ENCODE measurements around the gene CCL5. TPM values are rescaled to one million over a fixed set of nuclear protein-coding genes. Genes with fewer than 3 reads are reported as not detected.

CCL5 gene
- total RNA-seq, 1 experiment from 2014 or later: not detected

DNA sequence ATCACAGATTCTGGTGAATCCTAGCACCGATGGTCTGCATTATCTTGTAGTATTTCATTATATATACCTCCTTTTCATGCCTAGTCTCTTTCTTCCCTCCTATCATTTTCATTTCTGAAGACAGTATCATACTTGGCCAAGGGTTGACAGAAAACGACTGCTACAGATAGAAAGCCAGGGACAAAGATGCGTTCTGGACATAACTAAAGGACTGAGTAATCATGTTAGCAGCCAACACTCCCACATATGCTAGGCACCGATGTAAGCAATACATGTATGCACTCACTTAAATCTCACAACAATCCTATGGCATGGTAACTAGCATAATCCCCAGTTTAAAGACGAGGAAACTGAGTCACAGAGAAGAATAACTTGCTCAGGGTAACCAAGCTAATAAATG lies 27.5 kb upstream of the CCL5 start:
- intact Hi-C loops (cut with micrococcal nuclease): no loop called here
- no peaks in the 10 kb centered on the region for H3K36me3 Mint-ChIP-seq (ENCODE audit: insufficient read depth, unreplicated experiment)
- H3K27ac Mint-ChIP-seq (ENCODE audit: low read depth, unreplicated experiment): no peak overlapping the region
- H3K27me3 Mint-ChIP-seq (ENCODE audit: insufficient read depth, unreplicated experiment): peaks cover 11% of the 10 kb centered on the region
- H3K4me3 Mint-ChIP-seq (ENCODE audit: unreplicated experiment): no peak overlapping the region
- TF ChIP-seq, protein P1, sequence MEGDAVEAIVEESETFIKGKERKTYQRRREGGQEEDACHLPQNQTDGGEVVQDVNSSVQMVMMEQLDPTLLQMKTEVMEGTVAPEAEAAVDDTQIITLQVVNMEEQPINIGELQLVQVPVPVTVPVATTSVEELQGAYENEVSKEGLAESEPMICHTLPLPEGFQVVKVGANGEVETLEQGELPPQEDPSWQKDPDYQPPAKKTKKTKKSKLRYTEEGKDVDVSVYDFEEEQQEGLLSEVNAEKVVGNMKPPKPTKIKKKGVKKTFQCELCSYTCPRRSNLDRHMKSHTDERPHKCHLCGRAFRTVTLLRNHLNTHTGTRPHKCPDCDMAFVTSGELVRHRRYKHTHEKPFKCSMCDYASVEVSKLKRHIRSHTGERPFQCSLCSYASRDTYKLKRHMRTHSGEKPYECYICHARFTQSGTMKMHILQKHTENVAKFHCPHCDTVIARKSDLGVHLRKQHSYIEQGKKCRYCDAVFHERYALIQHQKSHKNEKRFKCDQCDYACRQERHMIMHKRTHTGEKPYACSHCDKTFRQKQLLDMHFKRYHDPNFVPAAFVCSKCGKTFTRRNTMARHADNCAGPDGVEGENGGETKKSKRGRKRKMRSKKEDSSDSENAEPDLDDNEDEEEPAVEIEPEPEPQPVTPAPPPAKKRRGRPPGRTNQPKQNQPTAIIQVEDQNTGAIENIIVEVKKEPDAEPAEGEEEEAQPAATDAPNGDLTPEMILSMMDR (IDR thresholded peaks at IDR 0.05; ENCODE audit: unreplicated experiment): no peak
- ChIA-PET POLR2A (interaction anchor here (1.0 kb wide), 1 partner anchor 15 kb away, joined by 4 read pairs; no protein-coding TSS in a partner anchor), CTCF (interaction anchor here (0.6 to 1.3 kb wide), 2 partner anchors 40 to 786 kb away, joined by 3 to 4 read pairs; no protein-coding TSS in a partner anchor)
- no peaks in the 10 kb centered on the region for H3K4me1 Mint-ChIP-seq (ENCODE audit: insufficient read depth, unreplicated experiment)
- no peak for DNase-seq (ENCODE audit: unreplicated experiment)
- H3K9me3 Mint-ChIP-seq (ENCODE audit: unreplicated experiment): no peaks in the 10 kb centered on the region
- BruUV-seq (replicated peaks): no TSS peak

DNA sequence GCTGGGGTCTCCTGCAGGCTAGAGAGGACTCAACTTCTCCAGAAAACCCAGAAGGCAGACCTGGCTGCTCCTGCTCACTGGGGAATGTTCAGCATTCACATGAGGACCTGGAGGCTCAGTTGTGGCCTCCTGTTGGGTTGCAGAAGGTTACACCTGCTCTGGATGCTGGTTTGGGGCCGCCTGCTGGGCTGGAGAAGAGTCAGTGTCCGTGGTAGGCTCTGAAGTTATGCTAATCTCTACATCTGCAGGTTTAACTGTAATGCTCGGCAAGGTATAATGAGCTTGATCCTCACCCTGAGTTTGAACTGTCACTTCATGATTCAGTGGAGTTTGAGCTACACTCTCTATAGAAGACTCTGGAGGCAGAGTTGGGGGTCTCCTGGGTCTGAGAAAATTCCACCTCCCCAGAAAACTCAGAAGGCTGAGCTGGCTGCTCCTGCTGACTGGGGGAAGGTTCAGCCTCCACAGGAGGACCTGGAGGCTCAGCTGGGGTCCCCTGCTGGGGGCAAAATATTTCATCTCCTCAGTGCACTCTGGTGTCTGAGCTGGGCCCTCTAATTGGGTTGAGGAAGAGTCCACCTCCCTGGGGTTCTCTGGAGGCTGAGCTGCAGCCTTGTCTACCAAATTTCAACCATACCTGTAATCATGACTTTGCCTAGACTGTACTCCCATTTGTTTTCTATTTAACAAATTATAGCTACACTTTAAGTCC lies 26.9 kb upstream of the CCL5 start:
- Mint-ChIP-seq H3K27ac (ENCODE audit: low read depth, unreplicated experiment) (no peak overlapping the region), H3K4me3 (ENCODE audit: unreplicated experiment) (no peak overlapping the region), H3K27me3 (ENCODE audit: insufficient read depth, unreplicated experiment) (peaks cover 4% of the 10 kb centered on the region), H3K9me3 (ENCODE audit: unreplicated experiment) (no peaks in the 10 kb centered on the region), H3K4me1 (ENCODE audit: insufficient read depth, unreplicated experiment) (no peaks in the 10 kb centered on the region), H3K36me3 (ENCODE audit: insufficient read depth, unreplicated experiment) (no peaks in the 10 kb centered on the region)
- POLR2A ChIA-PET: interaction anchor here (1.0 kb wide), 1 partner anchor 15 kb away, joined by 4 read pairs; no protein-coding TSS in a partner anchor
- DNase-seq (ENCODE audit: unreplicated experiment): no peak
- no TSS peak for BruUV-seq (replicated peaks)
- TF ChIP-seq, protein P1 (IDR thresholded peaks at IDR 0.05; ENCODE audit: unreplicated experiment): no peak
- CTCF ChIA-PET: interaction anchor here (0.6 to 1.3 kb wide), 3 partner anchors 40 to 786 kb away, joined by 3 to 4 read pairs (median 3); no protein-coding TSS in a partner anchor
- intact Hi-C loops (cut with micrococcal nuclease): no loop called here

DNA sequence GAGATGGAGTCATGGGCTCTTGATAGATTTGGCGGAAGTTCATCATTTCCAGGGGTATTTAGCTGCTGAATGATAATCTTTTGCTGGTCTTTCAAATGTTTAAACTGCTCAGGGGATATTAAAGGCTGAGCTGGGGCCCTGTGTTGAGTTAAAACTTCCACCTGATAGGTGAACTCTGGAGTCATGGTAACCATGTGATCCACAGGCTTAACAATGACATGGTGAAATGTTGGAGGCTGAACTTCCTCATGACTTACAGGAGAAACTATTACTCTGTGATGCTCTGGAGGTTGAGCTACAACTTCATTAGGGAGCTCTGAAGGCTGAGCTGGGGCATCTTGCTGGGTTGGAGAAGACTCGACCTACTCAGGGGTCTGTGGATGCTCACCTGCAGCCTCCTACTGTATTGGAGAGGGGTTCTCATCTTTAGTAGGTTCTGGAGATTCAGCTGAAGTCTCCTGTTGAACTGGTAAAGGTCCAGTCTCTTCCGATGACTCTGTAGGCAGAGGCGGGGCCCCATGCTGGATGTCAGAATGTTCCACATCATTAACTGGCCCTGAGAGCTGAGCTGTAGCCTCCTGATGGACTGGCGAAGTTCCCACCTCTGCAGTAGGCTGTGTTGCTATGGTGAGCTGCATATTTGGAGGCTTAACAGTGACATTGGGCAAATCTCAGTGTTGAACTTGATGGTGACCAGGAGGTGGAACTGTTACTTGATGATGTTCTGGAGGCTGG lies 26.2 kb upstream of the CCL5 start:
- Mint-ChIP-seq H3K27ac (ENCODE audit: low read depth, unreplicated experiment) (no peak overlapping the region), H3K27me3 (ENCODE audit: insufficient read depth, unreplicated experiment) (no peaks in the 10 kb centered on the region), H3K9me3 (ENCODE audit: unreplicated experiment) (no peaks in the 10 kb centered on the region), H3K36me3 (ENCODE audit: insufficient read depth, unreplicated experiment) (no peaks in the 10 kb centered on the region), H3K4me3 (ENCODE audit: unreplicated experiment) (no peak overlapping the region), H3K4me1 (ENCODE audit: insufficient read depth, unreplicated experiment) (peaks cover 1% of the 10 kb centered on the region)
- ChIA-PET POLR2A (interaction anchor here (1.0 kb wide), 1 partner anchor 14 kb away, joined by 4 read pairs; no protein-coding TSS in a partner anchor), CTCF (interaction anchor here (0.6 to 1.3 kb wide), 3 partner anchors 41 to 243 kb away, joined by 3 read pairs; no protein-coding TSS in a partner anchor)
- intact Hi-C loops (cut with micrococcal nuclease): no loop called here
- TF ChIP-seq, protein P1 (IDR thresholded peaks at IDR 0.05; ENCODE audit: unreplicated experiment): no peak
- no peak for DNase-seq (ENCODE audit: unreplicated experiment)
- BruUV-seq (replicated peaks): no TSS peak

DNA sequence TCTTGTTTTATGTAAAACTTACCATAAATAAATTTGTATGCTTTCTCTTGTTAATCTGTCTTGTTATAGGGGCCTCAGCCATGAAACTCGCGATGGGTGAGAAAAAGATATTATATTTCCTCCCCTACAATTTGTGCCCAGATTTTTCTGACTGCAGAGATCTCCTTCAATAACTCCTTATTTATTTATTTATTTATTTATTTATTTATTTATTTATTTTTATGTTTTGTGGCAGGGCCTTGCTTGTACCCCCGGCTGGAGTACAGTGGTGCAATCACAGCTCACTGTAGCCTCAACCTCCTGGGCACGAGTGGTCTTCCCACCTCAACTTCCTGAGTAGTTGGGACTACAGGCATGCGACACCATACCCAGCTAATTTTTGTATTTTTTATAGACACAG lies 23.3 kb upstream of the CCL5 start:
- BruUV-seq (replicated peaks): no TSS peak
- H3K27ac Mint-ChIP-seq (ENCODE audit: low read depth, unreplicated experiment): no peak overlapping the region
- no peak for DNase-seq (ENCODE audit: unreplicated experiment)
- no peaks in the 10 kb centered on the region for H3K27me3 Mint-ChIP-seq (ENCODE audit: insufficient read depth, unreplicated experiment)
- ChIA-PET POLR2A (no interaction called here), CTCF (no interaction called here)
- no peaks in the 10 kb centered on the region for H3K36me3 Mint-ChIP-seq (ENCODE audit: insufficient read depth, unreplicated experiment)
- H3K4me3 Mint-ChIP-seq (ENCODE audit: unreplicated experiment): no peak overlapping the region
- no peaks in the 10 kb centered on the region for H3K9me3 Mint-ChIP-seq (ENCODE audit: unreplicated experiment)
- H3K4me1 Mint-ChIP-seq (ENCODE audit: insufficient read depth, unreplicated experiment): peaks cover 17% of the 10 kb centered on the region
- TF ChIP-seq, protein P1 (IDR thresholded peaks at IDR 0.05; ENCODE audit: unreplicated experiment): no peak
- intact Hi-C loops (cut with micrococcal nuclease): no loop called here

Data from MCF 10A (cell line).